Activated naive CD4-positive, alpha-beta T cell treated with anti-CD3 and anti-CD28 coated beads, Interleukin-2, amount 50 U/mL, for 16 hours (primary cell): Measurements from ENCODE around the gene TRIM68.

ENCODE experiments used
- DNase-seq: peaks from one replicate; pipeline ENCODE4 v3.0.0-alpha.2; 2020

The TRIM68 gene

GRCh38 chr11:4605057-4605456, 3.0 kb downstream of the TRIM68 start:
- no peak for DNase-seq

DNA sequence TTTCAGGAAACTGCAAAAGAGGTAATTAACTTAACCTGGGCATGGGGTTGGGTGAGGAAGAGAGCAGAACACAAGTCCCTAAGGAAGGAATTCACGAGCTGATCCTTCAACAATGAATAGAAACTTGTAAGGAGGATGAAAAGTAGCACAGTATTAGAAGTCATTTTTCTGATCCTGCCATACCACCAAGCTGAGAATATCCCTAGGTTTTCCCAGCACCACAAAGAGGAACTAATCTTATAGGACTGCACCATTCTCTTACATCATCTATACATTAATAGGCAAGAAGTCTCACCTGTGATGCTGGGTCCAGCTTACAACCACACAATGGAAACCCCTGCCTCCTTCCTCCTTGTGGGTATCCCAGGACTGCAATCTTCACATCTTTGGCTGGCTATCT, 14.3 kb downstream of the TRIM68 start, which contains the start of gene OR52I1:
OR52I1 (plus strand) TSS at position 301 of the 400 bp plus-strand sequence; CDS start at position 301, 0 bp downstream.
- DNase-seq: no peak

GRCh38 chr11:4589017-4589416, 19.0 kb downstream of the TRIM68 start:
- no peak for DNase-seq

DNA sequence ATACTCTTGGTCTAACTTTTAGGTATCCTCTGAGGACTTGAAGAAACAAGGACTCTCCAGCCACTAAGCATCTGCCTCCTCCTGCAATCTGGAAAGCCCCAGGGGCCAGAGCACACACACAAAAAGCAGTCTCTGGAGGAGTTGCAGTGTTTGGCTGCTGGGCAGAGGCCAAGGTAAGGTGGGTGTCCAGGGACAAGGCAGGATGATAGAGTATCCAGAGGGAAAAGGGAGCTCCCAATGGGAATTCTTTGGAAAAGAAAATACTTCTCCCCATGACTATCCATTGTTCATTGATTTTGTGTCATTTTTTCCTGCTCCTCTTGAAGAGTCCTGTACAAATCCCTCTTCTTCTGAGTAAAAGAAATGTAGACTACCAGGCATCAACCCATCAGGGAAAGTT, 26.6 kb downstream of the TRIM68 start, which contains the start of gene OR52I2:
OR52I2 (plus strand) TSS at position 301 of the 400 bp plus-strand sequence.
- DNase-seq: no peak

- DNase-seq: no peak
Measured at GRCh38 chr11:4580124-4580523, 27.9 kb downstream of the TRIM68 start.

GRCh38 chr11:4578624-4579023, 29.4 kb downstream of the TRIM68 start:
- DNase-seq: no peak

DNA sequence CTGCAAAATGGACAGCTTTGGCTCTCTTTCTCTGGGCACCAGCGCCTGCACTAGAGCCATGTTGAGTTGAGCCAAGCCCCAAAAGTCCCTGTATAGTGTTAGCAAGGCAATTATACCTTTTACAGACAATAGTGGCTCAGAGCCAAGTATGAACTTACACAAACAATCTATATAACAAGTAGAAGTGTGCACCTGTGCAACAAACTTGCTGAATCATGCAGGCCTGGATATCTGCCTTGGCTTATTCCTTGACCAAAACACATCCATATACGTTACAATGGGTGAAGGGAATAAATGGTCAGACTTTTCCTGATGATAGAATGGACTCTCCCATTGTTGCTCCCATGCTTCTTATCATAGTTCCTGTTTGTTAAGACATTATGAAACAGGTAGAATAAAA, 30.3 kb downstream of the TRIM68 start:
- DNase-seq: no peak

DNA sequence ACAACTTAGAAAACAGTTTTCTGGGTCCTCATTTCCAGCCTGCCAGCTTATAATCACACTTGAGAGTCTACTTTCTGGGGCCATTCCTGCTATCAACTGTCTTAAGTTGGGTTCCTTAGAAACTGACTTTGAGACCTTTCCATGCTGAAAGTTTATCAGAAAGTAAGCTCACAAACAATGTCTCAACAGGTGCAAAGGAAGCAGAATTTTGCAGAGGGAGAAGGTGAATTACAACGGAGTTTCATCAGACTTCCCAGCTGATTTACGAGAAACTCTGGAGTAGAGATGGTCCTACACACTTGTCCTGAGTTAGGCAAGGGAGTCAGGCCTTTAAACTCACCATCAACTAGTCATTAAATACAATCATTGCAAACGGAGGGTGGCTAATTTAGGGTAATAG, 31.2 kb downstream of the TRIM68 start:
- DNase-seq: no peak

DNA sequence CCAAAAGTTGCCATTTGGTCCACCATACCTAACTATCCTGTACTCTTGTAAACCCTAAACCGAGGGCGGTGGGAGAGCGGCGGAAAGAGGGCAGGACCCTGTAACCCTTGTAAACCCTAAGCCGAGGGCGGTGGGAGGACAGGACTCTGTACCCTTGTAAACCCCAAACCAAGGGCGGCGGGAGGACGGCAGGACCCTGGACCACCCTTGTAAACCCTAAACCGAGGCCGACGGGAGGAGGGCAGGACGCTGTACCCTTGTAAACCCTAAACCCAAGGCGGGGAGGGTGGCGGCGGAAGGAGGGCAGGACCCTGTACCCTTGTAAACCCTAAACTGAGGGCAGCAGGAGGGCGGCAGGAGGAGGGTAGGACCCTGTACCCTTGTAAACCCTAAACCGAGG, 39.0 kb downstream of the TRIM68 start:
- DNase-seq: no peak

DNA sequence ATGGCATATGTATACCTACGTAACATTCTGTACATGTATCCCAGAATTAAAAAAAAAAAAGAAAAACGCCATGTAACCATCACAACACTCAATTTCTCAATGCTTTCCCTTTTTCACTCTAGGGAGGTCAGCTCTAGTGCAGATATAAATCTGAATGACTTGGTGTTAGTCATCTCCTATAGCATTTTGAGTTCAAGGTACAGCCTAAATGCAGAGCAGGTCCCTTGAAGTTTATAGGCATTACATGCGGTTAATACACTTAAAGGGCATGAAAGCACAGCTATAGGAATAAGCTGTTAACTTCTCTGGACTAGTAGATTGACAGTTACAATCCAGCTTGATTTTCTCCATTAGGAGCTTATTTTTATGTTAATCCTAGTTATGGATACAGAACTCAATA, 42.7 kb downstream of the TRIM68 start:
- no peak for DNase-seq

DNA sequence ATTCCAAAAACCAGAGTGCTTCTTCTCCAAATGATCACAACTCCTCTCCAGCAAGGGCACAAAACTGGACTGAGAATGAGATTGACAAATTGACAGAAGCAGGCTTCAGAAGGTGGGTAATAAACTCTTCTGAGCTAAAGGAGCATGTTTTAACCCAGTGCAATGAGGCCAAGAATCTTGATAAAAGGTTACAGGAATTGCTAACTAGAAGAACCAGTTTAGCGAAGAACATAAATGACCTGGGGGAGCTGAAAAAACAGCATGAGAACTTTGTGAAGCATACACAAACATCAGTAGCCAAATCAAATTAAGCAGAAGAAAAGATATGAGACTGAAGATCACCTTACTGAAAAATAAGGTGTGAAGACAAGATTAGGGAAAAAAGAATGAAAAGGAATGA, 47.6 kb downstream of the TRIM68 start:
- no peak for DNase-seq

GRCh38 chr11:4559527-4560440, 48.2 kb downstream of the TRIM68 start:
- DNase-seq: no peak

GRCh38 chr11:4551346-4551979, 56.6 kb downstream of the TRIM68 start:
- DNase-seq: no peak
